ENCODE data around the gene CDH8. TPM values are rescaled to one million over a fixed set of nuclear protein-coding genes. Genes with fewer than 3 reads are reported as not detected.
"Not testable (repeated sequence)": the region's sequence is repeated elsewhere in the genome, so short reads cannot be mapped to it uniquely, and the experiment has no call there.

CDH8 gene
- total RNA-seq, 1 experiment from 2014 or later = 0.59 TPM

DNA sequence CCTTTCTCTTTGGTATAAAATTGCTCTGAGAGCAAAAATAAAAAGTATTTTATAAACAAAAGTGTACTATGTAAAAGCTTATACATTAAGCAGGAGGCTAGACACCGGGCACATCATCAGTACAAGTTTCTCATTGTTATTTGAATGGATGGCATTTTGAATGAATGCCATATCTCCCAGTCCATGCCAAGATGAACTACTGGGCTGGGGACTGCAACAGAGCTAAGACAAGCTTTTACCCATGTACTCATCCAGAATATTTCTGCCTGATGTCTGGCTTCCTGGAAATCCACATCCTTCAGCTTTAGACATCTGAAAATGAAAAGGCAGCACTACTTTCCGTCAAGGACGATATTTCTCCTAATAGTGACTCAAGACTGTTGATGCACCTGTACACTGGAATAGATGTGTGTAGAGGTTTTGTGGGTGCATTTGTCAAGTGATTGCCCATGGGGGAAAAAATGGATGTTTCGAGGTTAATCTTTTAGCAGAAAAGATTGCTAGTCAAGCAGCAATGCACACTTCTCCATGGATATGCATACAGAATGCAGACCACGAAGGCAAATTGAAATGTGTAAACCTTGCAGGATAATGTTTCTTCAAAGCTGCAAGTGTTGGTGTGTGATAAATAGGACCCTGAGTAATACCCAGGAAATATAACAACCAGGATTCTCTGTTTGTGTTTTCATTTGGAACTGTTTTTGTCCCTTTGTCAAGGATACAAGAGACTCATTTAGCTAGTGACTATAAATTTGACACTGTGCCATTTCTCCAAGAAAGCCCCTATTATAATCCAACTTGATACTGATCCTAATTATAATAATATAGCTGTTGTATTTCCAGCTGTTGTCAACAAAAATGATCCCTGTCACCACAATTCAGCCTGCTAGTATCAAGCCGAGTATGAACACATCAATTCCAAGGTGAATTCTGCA, 173.8 kb downstream of the CDH8 start:
- no peak for DNase-seq (ENCODE audit: low read depth)

- DNase-seq (ENCODE audit: low read depth) = peak; percentile 9
Measured at GRCh38 chr16:61858988-61859387, 177.2 kb downstream of the CDH8 start.

DNA sequence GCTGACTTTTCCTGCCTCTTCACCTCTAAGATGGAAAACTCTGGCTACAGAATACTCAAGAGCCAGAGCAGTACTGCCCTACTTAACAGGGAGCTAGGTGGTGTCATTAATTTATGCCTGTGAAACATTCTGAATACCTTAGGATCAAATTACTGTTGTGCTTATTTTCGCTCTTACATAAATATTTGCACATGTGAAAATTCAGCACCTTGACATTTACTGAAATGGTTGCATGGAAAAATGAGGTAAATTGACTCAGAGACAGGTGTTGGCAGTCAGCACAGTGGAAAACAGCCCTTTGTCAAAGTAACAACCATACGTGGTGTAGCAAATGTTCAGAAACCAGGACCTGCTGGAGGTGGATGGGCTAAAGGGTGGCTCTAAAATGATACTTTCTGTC, 193.6 kb downstream of the CDH8 start:
- no peak for DNase-seq (ENCODE audit: low read depth)

DNA sequence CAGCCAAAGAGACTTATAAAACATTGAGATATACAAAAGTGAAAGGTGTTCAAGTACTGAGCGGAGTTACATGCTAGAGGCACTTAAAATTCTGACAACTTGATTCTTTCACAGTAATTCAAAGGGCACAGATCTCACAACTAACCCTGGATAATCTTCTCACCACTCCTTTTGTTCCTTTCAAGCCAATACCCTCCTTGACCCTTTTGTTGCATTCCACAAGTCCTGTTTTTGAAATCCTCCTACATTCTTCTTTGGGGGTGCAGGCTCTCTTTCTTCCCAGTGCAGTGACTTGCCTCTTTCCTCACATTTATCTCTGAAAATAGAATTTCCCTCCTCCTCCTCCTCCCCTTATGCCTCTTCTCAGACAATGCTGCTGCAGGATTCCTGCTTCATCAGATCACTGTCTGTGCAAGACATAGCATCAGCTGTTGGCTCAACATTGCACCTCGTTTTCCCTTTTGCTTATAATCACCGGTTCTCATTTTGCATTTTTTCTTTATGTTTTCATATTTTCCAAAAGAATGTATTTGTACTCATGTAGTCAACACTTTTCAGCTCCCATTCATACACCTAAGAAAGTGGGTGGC, 199.3 kb downstream of the CDH8 start:
- DNase-seq (ENCODE audit: low read depth) = no peak

GRCh38 chr16:61834082-61834481, 202.2 kb downstream of the CDH8 start:
- no peak for DNase-seq (ENCODE audit: low read depth)

DNA sequence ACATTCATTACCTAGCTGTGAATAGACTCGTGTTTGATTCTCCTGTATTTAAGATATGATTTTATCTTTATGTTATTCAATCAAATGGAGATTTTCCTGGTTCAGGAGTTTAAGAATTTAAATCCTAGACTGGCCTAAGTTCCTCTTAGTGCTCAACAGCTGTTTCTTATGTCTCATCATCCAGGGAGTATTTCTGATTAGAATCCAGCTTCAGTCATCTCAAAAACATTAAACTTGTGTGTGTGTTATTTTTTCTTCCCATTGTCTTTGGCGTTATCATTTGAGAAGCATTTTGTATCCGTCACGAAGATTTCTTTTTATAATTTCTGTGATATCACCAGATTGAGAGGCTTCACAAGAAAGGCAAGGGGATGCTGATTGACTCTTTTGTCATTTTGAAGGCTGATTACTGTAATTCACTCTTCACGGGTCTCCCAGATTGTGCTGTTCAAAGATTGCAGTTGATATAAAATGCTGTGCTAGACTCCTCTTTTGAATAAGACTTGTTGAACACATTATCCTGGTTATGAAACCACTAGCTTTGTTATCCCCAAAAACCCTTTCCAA, 204.8 kb downstream of the CDH8 start:
- DNase-seq (ENCODE audit: low read depth) = no peak

- DNase-seq (ENCODE audit: low read depth) = no peak
Measured at GRCh38 chr16:61829631-61830030, 206.6 kb downstream of the CDH8 start.

DNA sequence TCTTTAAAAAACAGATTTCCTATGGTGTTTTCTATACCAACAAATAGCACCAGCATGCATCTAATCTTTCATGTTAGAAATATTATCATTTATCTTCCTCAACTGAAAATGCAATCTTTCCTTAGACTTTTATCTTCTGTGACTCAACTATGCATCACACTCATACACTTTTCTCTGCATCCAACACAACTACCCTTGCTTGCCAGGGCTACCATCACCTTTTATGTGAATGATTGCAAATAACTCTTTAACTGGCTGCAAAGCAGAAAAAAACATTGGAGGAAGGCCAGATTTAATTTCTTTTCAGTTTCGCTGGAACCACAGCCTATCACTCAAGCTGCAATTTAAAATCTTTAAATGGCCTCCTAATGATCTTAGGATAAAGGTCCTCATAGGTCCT, 212.9 kb downstream of the CDH8 start:
- no peak for DNase-seq (ENCODE audit: low read depth)

DNA sequence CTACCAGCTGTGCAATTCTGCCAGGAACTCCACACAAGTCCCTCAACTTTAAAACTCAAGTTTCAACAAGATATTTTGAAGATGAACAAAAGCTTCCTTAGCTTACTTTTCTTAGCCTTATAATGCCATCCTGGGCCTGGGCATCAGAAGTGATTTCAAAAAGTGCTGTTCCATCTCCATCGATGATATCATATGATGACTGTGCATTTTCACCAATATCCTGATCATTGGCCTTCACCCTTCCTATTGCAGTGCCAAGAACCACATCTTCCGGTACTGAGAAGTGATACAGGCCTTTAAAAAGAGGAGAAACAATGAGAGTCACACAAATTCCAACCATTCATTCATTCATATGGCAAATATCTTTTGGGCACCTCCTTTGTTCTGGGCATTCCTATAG, 215.4 kb downstream of the CDH8 start:
- no peak for DNase-seq (ENCODE audit: low read depth)

- DNase-seq (ENCODE audit: low read depth) = peak; percentile 90
Measured at GRCh38 chr16:61820398-61820797, 215.8 kb downstream of the CDH8 start.

- DNase-seq (ENCODE audit: low read depth) = no peak
Measured at GRCh38 chr16:61818850-61819249, 217.4 kb downstream of the CDH8 start.

DNA sequence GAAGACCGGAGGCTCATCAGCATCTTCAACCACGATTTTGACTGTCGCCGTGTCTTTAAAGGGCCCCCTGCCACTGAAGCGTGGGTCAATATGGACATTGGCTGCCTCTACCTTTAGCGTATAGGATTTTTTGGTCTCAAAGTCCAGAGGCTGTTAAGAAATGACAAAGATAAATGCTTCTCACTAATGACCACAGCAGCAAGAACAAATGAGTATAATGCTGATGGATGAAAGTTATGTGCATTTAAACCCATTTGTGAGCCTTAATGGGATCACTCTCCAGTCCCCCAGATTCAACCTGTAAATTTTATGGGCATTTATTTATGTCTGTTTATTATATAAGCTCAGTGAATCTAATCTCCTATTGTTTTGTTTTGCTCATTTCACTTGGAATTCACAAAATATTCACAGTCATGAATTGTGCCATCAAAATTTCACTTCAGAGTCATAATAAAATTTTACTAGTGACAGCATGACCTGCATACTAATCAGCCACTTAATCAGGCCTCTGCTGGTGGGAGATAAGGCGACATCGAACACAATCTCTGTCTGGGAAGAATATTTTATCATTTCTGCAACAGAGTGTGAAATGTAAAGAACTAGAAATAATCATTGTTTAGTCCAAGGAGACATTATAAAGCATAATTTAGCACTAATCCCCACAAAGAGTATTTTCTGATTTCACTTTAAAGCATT, 218.5 kb downstream of the CDH8 start:
- no peak for DNase-seq (ENCODE audit: low read depth)

- no peak for DNase-seq (ENCODE audit: low read depth)
Measured at GRCh38 chr16:61814726-61815347, 221.4 kb downstream of the CDH8 start.

- no peak for DNase-seq (ENCODE audit: low read depth)
Measured at GRCh38 chr16:61813339-61813738, 222.9 kb downstream of the CDH8 start.

GRCh38 chr16:61812251-61812650, 224.0 kb downstream of the CDH8 start:
- no peak for DNase-seq (ENCODE audit: low read depth)

- no peak for DNase-seq (ENCODE audit: low read depth)
Measured at GRCh38 chr16:61807551-61807950, 228.7 kb downstream of the CDH8 start.

DNA sequence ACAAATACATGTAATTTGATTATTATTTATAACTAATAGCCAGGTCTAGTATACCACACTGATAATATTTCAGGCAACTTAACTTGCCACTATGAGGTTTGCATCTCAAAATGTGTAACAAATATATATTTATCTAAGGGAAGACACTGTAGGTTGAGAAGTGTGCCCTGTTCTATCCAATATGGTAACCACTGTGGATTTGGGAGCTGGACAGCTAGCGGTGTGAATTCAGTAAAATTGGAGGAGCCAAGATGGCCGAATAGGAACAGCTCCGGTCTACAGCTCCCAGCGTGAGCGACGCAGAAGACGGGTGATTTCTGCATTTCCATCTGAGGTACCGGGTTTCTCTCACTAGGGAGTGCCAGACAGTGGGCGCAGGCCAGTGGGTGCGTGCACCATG, 235.0 kb downstream of the CDH8 start:
- not testable (repeated sequence) for DNase-seq (ENCODE audit: low read depth)

GRCh38 chr16:61798741-61799140, 237.5 kb downstream of the CDH8 start:
- no peak for DNase-seq (ENCODE audit: low read depth)

GRCh38 chr16:61797961-61798507, 238.2 kb downstream of the CDH8 start:
- no peak for DNase-seq (ENCODE audit: low read depth)

GRCh38 chr16:61797296-61797795, 238.9 kb downstream of the CDH8 start:
- no peak for DNase-seq (ENCODE audit: low read depth)

DNA sequence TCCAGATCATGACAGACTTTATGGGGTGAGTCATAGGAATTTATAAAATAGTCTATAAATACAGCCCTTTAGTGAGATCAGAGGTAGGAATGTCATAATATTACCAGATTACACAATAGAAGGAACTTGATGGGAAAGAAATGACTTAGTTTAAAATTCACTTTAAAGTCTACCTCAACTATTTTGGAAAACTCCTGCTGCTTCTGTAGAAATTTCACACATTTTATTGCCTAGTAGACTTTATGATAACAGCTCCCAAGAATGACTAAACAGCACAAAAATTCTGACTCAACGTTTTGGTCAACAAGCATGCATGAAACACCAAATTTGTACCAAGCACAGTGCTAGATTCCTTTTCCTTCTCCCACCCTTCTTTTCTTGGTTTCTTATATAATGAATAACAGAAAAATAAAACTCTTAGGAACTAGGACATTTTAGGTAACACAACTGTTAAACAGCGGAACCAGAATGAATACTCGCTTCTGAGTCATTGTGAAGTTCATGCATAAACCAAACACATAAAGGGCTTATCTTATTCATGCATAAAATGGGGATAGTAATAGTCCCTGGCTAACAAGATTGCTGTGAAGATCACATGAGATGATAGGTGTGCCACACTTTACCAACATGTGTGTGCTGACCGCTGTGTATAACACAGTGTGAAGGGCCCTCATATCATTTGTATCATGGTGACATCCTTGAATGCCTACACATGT, 243.9 kb downstream of the CDH8 start:
- peak; percentile 97 for DNase-seq (ENCODE audit: low read depth)

Data from M059J (cell line).